ENCODE measurements around the gene CD6. TPM values are rescaled to one million over a fixed set of nuclear protein-coding genes. Genes with fewer than 3 reads are reported as not detected.

Gene CD6
- total RNA-seq, 1 donor from 2014 or later: 0.39 TPM

DNA sequence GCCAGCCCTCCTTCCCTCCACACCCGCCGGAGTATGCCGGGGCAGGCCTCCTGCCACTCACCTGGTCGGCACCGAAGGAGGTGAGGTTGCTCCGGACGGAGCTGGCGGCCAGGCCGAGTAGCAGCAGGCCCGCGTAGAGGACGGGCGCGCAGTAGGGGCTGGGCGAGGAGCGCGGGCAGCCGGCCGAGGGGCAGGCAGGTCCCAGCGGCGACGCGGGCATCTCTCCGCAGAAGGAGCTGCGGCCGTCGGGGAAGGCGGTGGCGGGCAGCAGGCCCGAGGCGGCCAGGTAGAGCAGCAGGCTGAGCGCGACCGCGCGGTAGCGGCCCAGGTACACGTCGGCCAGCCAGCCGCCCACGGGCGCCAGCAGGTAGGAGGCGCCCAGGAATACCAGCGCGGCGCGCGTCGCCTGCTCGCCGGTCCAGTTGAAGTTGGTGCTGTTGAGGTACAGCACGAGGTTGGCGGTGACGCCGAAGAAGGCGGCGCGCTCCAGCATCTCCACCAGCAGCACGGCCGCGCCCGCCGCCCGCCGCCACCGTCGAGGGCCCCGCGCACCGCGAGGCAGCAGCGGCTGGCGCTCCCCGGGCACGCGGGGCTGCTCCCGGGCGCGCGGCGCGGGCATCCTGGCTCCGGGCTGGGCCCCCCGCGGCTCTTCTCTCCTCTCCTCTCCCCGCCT is 20.4 kb upstream of the CD6 start:
- Histone ChIP-seq H3K4me1 (ENCODE audit: insufficient read depth, low read length) (peaks cover 4% of the 10 kb centered on the region), H3K4me3 (ENCODE audit: insufficient read depth, low read depth, low read length) (no peak overlapping the region), H3K27me3 (ENCODE audit: insufficient read depth, low read length) (peaks cover 15% of the 10 kb centered on the region), H3K27ac (ENCODE audit: low read depth, low read length) (no peak overlapping the region), H3K79me2 (ENCODE audit: insufficient read depth, low read length) (no peaks in the 10 kb centered on the region), H4K20me1 (ENCODE audit: insufficient read depth, low read length) (no peaks in the 10 kb centered on the region), H2AFZ (ENCODE audit: low read depth, low read length) (peak overlapping the region; percentile 78), H3K9ac (ENCODE audit: low read length) (no peak overlapping the region), H3K4me2 (ENCODE audit: low read length) (peak overlapping the region; percentile 84), H3K9me3 (ENCODE audit: insufficient read depth, low read depth, low read length) (no peaks in the 10 kb centered on the region), H3K36me3 (ENCODE audit: insufficient read depth, low read length) (no peaks in the 10 kb centered on the region)
- TF ChIP-seq EZH2 (IDR thresholded peaks at IDR 0.05; ENCODE audit: insufficient read depth, low read length): peak; percentile 74
- no peak for TF ChIP-seq CTCF (IDR thresholded peaks at IDR 0.05; ENCODE audit: insufficient read depth, low read depth, low read length)
- peaks cover 1% of the 10 kb centered on the region for H3K9me3 Mint-ChIP-seq (ENCODE audit: unreplicated experiment)
- H3K4me3 Mint-ChIP-seq (ENCODE audit: unreplicated experiment): peak overlapping the region; percentile 88
- H3K4me1 Mint-ChIP-seq (ENCODE audit: low read depth, unreplicated experiment): peaks cover 15% of the 10 kb centered on the region
- no peak for DNase-seq (ENCODE audit: low read depth)
- H3K27me3 Mint-ChIP-seq (ENCODE audit: low read depth, unreplicated experiment): peaks cover 29% of the 10 kb centered on the region
- H3K36me3 Mint-ChIP-seq (ENCODE audit: low read depth, unreplicated experiment): peaks cover 4% of the 10 kb centered on the region
- FAIRE-seq: no peak
- no peak overlapping the region for H3K27ac Mint-ChIP-seq (ENCODE audit: unreplicated experiment)

DNA sequence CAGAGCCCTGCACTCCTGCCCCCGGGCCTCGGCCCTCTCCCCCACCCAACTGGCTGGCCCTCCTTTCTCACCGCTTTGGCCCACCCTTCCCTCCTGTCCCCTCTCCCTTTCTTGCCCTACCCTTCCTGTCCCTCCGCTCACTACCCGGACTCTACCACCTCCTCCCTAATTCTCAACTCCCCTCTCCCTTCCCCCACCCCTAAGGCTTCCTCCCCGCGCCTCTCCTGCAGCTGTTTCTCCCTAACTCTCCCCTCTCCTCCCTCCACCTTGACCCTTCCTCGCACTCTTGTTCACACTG is 19.9 kb upstream of the CD6 start:
- Histone ChIP-seq H3K4me3 (ENCODE audit: insufficient read depth, low read depth, low read length) (peak overlapping the region; percentile 44), H3K9me3 (ENCODE audit: insufficient read depth, low read depth, low read length) (no peaks in the 10 kb centered on the region), H3K4me1 (ENCODE audit: insufficient read depth, low read length) (peaks cover 4% of the 10 kb centered on the region), H3K27ac (ENCODE audit: low read depth, low read length) (no peak overlapping the region), H4K20me1 (ENCODE audit: insufficient read depth, low read length) (no peaks in the 10 kb centered on the region), H3K9ac (ENCODE audit: low read length) (peak overlapping the region; percentile 35), H3K79me2 (ENCODE audit: insufficient read depth, low read length) (no peaks in the 10 kb centered on the region), H2AFZ (ENCODE audit: low read depth, low read length) (peak overlapping the region; percentile 78), H3K27me3 (ENCODE audit: insufficient read depth, low read length) (peaks cover 15% of the 10 kb centered on the region), H3K4me2 (ENCODE audit: low read length) (peak overlapping the region; percentile 84), H3K36me3 (ENCODE audit: insufficient read depth, low read length) (no peaks in the 10 kb centered on the region)
- peak overlapping the region; percentile 94 for H3K27ac Mint-ChIP-seq (ENCODE audit: unreplicated experiment)
- peak overlapping the region; percentile 71 for H3K4me3 Mint-ChIP-seq (ENCODE audit: unreplicated experiment)
- H3K36me3 Mint-ChIP-seq (ENCODE audit: low read depth, unreplicated experiment): peaks cover 4% of the 10 kb centered on the region
- H3K27me3 Mint-ChIP-seq (ENCODE audit: low read depth, unreplicated experiment): peaks cover 30% of the 10 kb centered on the region
- FAIRE-seq: no peak
- TF ChIP-seq EZH2 (IDR thresholded peaks at IDR 0.05; ENCODE audit: insufficient read depth, low read length): no peak
- TF ChIP-seq CTCF (IDR thresholded peaks at IDR 0.05; ENCODE audit: insufficient read depth, low read depth, low read length): no peak
- no peak for DNase-seq (ENCODE audit: low read depth)
- H3K4me1 Mint-ChIP-seq (ENCODE audit: low read depth, unreplicated experiment): peaks cover 15% of the 10 kb centered on the region
- H3K9me3 Mint-ChIP-seq (ENCODE audit: unreplicated experiment): peaks cover 1% of the 10 kb centered on the region
